Activated B cell treated with CpG ODN at 0.5 μM for 24 hours (primary cell): ENCODE measurements around the gene RAB9A. TPM values are rescaled to one million over a fixed set of nuclear protein-coding genes. Genes with fewer than 3 reads are reported as not detected.
"Not testable (repeated sequence)": the region's sequence is repeated elsewhere in the genome, so short reads cannot be mapped to it uniquely, and the experiment has no call there.

Source experiments
- ATAC-seq: fragments of 200-7000 bp; cut with Tn5 transposase; one replicate; pipeline ENCODE4 v1.10.0; 2021; ENCODE audit warnings: low read depth, mild to moderate bottlenecking, moderate library complexity
- CTCF ChIA-PET: fragments of 350-600 bp; sonication (Branson Sonifier 250); formaldehyde crosslinking; loops from one replicate; lab custom pipeline; 2021; ENCODE audit warnings: antibody characterized with exemption; lab: Charles Lee
- POLR2A ChIA-PET: fragments of 350-600 bp; sonication (Branson Sonifier 250); formaldehyde crosslinking; loops from one replicate; lab custom pipeline; 2021; ENCODE audit warnings: antibody characterized with exemption; lab: Charles Lee
- DNase-seq: peaks from one replicate; pipeline ENCODE4 v3.0.0; 2022
- H3K27ac Mint-ChIP-seq: one replicate; pipeline ENCODE4 v1.8.0; 2020; ENCODE audit warnings: mixed read lengths
- H3K27me3 Mint-ChIP-seq: one replicate; pipeline ENCODE4 v1.8.0; 2021; ENCODE audit warnings: mixed read lengths
- H3K36me3 Mint-ChIP-seq: one replicate; pipeline ENCODE4 v1.8.0; 2021; ENCODE audit warnings: low read depth, mixed read lengths
- H3K4me1 Mint-ChIP-seq: one replicate; pipeline ENCODE4 v1.8.0; 2021; ENCODE audit warnings: mixed read lengths
- H3K4me3 Mint-ChIP-seq: one replicate; pipeline ENCODE4 v1.8.0; 2020; ENCODE audit warnings: mild to moderate bottlenecking, mixed read lengths
- H3K9me3 Mint-ChIP-seq: one replicate; pipeline ENCODE4 v1.8.0; 2020; ENCODE audit warnings: mixed read lengths
- CTCF ChIP-seq: fragments of 200-600 bp; IDR thresholded peaks from one replicate; pipeline ENCODE4 v1.8.0; 2022; ENCODE audit warnings: antibody characterized with exemption, mild to moderate bottlenecking
- intact Hi-C: fragments of 100-400 bp; cut with micrococcal nuclease; formaldehyde crosslinking; loops from one replicate; pipeline ENCODE4 v1.15.1; 2024
- total RNA-seq: library from RNA; stranded (reverse); gene quantifications from 2 replicates; pipeline ENCODE4 v1.2.3, GENCODE V29; 2022

Gene RAB9A
- total RNA-seq, 1 donor from 2014 or later, result 27.7 TPM

DNA sequence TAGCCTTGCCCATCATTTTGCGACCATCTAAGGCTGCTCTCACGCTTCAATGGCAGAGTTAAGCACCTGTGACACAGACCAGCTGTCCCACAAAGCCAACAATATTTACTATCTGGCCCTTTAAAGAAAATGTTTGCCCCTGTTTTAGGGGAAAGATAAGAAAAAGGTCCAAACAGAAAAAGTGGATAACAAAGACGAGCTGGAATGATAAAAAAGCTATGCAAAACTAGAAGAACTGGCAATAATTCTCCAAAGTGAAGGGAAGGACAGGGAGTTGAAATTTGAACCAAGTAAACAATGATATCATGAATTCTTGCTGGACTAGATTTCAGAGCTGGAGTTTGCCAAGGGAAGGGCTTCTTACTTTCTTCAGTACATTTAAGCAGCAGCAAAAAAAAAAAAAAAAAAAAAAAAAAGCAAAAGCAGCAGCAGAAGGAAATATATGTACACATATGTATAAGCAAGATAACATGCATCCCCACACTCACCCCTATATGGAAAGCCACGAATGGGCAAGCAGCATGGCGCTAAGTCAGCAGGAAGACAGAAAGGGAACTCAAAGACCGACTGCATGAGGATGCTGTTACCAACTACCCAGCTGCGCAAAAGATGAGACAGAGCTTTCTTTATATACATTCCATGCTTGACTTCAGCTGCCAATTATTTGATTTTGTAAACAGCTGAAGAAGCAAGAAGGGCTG lies 33.0 kb downstream of the RAB9A start:
- Mint-ChIP-seq H3K36me3 (peaks cover 40% of the 10 kb centered on the region), H3K4me1 (peaks cover 21% of the 10 kb centered on the region), H3K9me3 (no peaks in the 10 kb centered on the region), H3K27ac (peak overlapping the region; percentile 41), H3K4me3 (no peak overlapping the region), H3K27me3 (no peaks in the 10 kb centered on the region)
- ATAC-seq, result peak; percentile 14
- TF ChIP-seq CTCF, result no peak
- CTCF ChIA-PET, result no interaction called here
- intact Hi-C loops, result no loop called here
- POLR2A ChIA-PET, result interaction anchor here (0.6 to 3.3 kb wide), 5 partner anchors 13 to 189 kb away, joined by 3 to 25 read pairs (median 10); partner anchors contain the start of genes OFD1, RAB9A and TRAPPC2
- no peak for DNase-seq

DNA sequence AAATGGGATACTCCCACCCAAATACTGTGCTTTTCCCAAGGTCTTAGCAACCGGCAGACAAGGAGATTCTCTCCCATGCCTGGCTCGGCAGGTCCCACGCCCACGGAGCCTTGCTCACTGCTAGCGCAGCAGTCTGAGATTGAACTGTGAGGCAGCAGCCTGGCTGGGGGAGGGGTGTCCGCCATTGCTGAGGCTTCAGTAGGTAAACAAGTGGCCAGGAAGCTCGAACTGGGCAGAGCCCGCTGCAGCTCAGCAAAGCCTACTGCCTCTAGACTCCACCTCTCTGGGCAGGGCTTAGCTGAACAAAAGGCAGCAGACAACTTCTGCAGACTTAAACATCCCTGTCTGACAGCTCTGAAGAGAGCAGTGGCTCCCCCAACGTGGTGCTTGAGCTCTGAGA lies 36.0 kb downstream of the RAB9A start:
- CTCF ChIA-PET, H3K9me3 Mint-ChIP-seq, intact Hi-C loops, H3K27ac Mint-ChIP-seq, H3K27me3 Mint-ChIP-seq, ATAC-seq, H3K4me3 Mint-ChIP-seq, DNase-seq: not testable (repeated sequence)
- POLR2A ChIA-PET, result interaction anchor here (3.3 kb wide), 1 partner anchor 10 kb away, joined by 25 read pairs; the partner anchor contains the start of genes OFD1 and TRAPPC2
- peaks cover 39% of the 10 kb centered on the region for H3K36me3 Mint-ChIP-seq
- peaks cover 41% of the 10 kb centered on the region for H3K4me1 Mint-ChIP-seq

DNA sequence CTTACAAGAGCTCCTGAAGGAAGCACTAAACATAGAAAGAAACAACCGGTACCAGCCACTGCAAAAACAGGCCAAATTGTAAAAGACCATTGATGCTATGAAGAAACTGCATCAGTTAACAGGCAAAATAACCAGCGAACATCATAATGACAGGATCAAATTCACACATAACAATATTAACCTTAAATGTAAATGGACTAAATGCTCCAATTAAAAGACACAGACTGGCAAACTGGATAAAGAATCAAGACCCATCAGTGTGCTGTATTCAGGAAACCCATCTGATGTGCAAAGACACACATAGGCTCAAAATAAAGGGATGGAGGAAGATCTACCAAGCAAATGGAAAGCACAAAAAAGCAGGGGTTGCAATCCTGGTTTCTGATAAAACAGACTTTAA lies 37.7 kb downstream of the RAB9A start:
- H3K9me3 Mint-ChIP-seq, intact Hi-C loops, CTCF ChIA-PET, H3K27me3 Mint-ChIP-seq, DNase-seq, H3K27ac Mint-ChIP-seq, H3K4me3 Mint-ChIP-seq, ATAC-seq: not testable (repeated sequence)
- Mint-ChIP-seq H3K36me3 (peaks cover 37% of the 10 kb centered on the region), H3K4me1 (peaks cover 58% of the 10 kb centered on the region)
- POLR2A ChIA-PET, result interaction anchor here (1.2 kb wide), 1 partner anchor 11 kb away, joined by 3 read pairs; no protein-coding TSS in a partner anchor

DNA sequence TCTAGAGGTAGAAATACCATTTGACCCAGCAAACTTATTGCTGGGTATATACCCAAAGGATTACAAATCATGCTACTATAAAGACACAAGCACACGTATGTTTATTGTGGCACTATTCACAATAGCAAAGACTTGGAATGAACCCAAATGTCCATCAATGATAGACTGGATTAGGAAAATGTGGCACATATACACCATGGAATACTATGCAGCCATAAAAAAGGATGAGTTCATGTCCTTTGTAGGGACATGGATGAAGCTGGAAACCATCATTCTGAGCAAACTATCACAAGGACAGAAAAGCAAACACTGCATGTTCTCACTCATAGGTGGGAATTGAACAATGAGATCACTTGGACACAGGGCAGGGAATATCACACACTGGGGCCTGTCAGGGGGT lies 41.6 kb downstream of the RAB9A start:
- intact Hi-C loops, result loop anchor here (5.0 kb wide), 1 partner anchor 773 kb away; no protein-coding TSS in a partner anchor

DNA sequence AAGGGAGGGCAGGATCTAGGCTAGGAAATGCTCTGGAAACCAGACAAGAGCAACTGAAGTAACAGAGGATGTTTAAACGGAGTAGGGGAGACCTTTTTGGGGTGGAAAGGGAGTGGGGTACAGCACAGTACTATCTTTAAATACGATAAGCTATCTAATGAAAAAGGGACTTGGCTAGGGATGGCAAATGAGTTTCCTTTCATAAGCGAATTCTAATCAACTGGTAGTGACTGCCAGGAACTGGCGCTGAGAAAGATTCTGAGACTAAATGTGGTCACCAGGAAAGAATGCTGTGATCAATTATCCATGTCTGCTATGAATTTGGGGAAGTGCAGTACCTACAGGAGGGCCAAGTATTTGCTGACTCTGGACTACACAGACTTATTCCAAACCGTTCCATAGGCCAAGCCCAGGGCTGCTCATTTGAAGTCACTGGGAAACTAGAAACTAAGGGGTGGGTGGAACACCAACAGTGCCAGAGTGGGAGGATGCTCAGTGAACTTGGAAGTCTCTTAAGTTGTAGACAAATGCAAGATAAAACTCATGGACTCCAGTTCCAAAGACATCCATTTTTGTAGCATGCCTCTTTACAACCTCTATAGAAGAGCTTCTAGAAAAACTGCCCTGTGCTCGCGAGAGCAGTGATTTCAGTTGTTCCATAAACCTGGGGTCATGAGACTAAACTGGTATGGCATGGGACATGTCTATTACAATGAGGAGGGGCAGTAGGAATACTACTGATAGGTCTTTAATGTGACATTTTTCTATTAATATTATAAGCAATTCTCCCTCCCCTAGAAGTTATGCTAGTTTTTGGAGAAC lies 43.5 kb downstream of the RAB9A start:
- no peak for TF ChIP-seq CTCF
- DNase-seq (no peak), ATAC-seq (no peak)
- no peaks in the 10 kb centered on the region for H3K27me3 Mint-ChIP-seq
- peaks cover 36% of the 10 kb centered on the region for H3K36me3 Mint-ChIP-seq
- ChIA-PET CTCF (no interaction called here), POLR2A (interaction anchor here (0.5 to 1.4 kb wide), 4 partner anchors 30 to 79 kb away, joined by 3 to 8 read pairs (median 4); partner anchors contain the start of gene TCEANC)
- peak overlapping the region; percentile 12 for H3K4me3 Mint-ChIP-seq
- peaks cover 75% of the 10 kb centered on the region for H3K4me1 Mint-ChIP-seq
- intact Hi-C loops, result loop anchor here (5.0 kb wide), 1 partner anchor 775 kb away; no protein-coding TSS in a partner anchor
- peak overlapping the region; percentile 92 for H3K27ac Mint-ChIP-seq
- H3K9me3 Mint-ChIP-seq, result no peaks in the 10 kb centered on the region

More for the DNA sequence above, 41.6 kb downstream of the RAB9A start:
- ATAC-seq, H3K27me3 Mint-ChIP-seq, H3K4me3 Mint-ChIP-seq, H3K9me3 Mint-ChIP-seq, DNase-seq, H3K27ac Mint-ChIP-seq, CTCF ChIA-PET, POLR2A ChIA-PET: not testable (repeated sequence)
- Mint-ChIP-seq H3K4me1 (peaks cover 68% of the 10 kb centered on the region), H3K36me3 (peaks cover 35% of the 10 kb centered on the region)

- H3K27ac Mint-ChIP-seq, result peak overlapping the region; percentile 92
- ATAC-seq, result no peak
- H3K9me3 Mint-ChIP-seq, result no peaks in the 10 kb centered on the region
- CTCF ChIA-PET, result interaction anchor here (1.2 kb wide), 1 partner anchor 80 kb away, joined by 4 read pairs; the partner anchor contains the start of gene TCEANC
- no peak for TF ChIP-seq CTCF
- DNase-seq, result no peak
- no peaks in the 10 kb centered on the region for H3K27me3 Mint-ChIP-seq
- POLR2A ChIA-PET, result interaction anchor here (1.1 to 3.7 kb wide), 16 partner anchors 9 to 296 kb away, joined by 3 to 47 read pairs (median 13); partner anchors contain the start of genes GEMIN8, RAB9A and TCEANC
- peaks cover 67% of the 10 kb centered on the region for H3K4me1 Mint-ChIP-seq
- peaks cover 27% of the 10 kb centered on the region for H3K36me3 Mint-ChIP-seq
- H3K4me3 Mint-ChIP-seq, result peak overlapping the region; percentile 93
- intact Hi-C loops, result loop anchor here (5.0 kb wide), 1 partner anchor 776 kb away; no protein-coding TSS in a partner anchor
Observed at GRCh38 chrX:13733506-13733905, 44.6 kb downstream of the RAB9A start.
